ENCODE measurements around the gene SEMA3C.

DNA sequence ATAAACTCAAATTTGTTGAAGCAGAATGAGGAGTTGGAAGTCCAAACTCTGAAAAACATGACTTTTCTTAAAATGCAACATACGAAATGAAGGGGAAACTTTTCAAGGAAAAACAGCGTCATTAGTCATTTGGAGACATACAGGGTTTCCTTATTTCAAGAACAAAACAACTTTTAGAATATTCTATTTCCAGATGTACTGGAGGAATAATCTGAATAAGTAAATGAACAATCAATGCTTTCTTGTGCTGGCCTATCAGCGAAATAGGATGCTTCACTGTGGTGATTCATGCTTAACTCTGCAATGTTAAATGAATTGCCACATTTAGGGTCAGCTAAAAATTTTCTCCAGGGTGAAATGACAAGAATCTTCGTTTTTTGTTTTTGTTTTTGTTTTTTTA is 114.3 kb downstream of the SEMA3C start:
- TF ChIP-seq POLR2A (IDR thresholded peaks at IDR 0.05; ENCODE audit: low read length) (no peak), GATA1 (IDR thresholded peaks at IDR 0.05; ENCODE audit: low read depth, low read length) (no peak)
